Hindlimb muscle (tissue), 1 donor: ENCODE data around the gene TRMT2A. TPM values are rescaled to one million over a fixed set of nuclear protein-coding genes. Genes with fewer than 3 reads are reported as not detected.

Experiments used
- DNase-seq: peaks from one replicate; pipeline ENCODE4 v3.0.0-alpha.2; 2013
- polyA plus RNA-seq: library from polyadenylated mRNA; unstranded; fragments of 120-200 nt; gene quantifications from one replicate; pipeline ENCODE4 v1.2.1, GENCODE V29; 2013; ENCODE audit not compliant: insufficient read length

The TRMT2A gene
- polyA plus RNA-seq, 1 donor = 50.7 TPM

DNA sequence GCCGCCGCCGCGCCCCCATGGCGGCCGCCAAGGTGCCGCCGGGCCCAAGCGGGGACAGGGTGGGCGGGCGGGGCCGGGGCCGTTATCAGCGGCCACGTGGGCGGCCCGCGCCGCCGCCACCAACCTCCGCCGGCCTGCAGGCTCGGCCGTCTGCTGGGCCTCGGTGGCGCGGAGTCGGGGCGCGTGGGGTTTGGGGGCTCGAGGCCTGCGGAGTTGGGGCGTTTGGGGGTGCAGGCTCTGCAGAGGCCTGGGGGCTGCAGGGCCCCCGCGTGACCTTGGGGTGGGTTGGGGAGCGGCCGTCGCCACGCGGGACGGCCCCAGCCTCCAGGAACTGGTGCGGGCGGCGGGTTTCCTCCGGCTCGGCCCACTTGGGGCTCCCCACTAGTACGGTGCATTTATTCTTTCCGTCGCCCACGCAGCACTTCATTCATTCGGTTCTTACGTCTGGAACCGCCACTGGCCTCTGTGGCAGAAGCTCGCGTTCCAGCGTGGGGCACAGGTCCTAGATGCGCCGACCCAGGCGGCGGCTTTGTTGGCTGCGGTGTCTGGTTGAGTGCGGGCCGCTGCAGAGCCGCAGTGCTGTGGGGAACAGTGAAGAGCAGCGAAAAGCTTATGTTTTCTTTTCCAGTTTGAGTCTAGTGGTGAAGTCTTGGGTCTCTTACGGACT lies 740 bp upstream of the TRMT2A start:
- DNase-seq = no peak

DNA sequence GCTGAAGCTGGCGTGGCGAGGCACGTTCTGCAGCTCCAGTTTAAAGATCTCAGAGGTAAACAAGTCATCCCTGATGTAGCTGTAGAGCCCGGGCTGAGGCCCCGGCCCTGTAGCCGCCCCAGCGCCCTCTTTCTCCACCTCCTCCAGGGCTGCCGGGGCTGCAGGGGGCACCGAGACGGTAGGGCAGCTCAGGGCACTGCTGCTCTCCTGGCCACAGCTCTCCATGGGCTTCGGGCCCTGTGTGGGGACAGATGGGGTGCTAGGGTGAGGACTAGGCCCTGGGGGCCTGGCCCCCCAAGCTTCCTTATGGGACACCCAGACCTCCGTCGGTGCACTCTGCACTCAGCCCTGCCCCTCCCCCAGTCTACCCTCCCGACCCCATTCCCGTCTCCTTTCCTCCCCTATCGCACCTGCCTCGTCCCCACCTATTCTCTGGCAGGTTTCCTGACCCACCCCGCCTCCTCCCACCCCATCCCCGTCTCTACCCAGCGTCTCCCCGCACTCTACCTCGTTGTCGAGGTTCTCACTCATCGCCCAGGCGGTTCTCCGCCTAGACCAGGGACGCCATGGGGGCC lies 563 bp downstream of the TRMT2A start:
- no peak for DNase-seq

DNA sequence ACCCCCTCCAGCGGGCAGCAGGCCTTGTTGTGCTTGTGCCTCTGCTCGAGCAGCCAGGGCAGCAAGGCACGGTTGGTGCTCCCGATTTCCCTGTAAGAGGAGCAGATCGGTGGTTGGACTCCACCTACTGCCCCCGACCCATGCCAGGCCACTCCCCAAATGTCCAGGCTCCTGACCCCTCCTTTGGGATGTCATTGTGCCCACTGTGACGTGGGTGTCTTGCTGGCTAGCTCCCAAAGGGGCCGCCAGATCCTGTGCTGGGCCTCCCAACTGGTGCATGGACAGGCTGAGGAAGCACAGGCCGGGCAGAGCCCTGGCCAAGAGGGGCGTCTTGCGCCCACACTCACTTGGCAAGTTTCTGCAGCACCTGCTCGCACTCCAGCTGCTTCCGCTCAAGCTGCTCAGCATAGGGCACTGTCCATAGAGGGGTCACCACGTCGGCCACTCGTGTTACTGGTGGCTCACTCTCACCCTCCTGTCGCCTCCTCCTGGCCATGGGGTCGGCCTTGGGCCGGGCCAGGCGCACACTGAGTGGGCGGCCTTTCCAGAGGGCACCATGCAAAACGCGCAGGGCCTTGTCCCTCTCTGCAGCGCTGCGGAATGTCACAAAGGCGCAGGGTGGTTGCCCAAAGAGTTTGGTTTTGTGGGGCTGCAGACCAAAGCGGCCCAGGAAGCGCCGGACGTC lies 1.2 kb downstream of the TRMT2A start, which contains the start of gene RANBP1:
Gene RANBP1, plus strand, starts transcription at position 414 of the 685 bp plus-strand sequence. Its CDS starts 81 bp downstream, at position 495.
- DNase-seq = no peak

DNA sequence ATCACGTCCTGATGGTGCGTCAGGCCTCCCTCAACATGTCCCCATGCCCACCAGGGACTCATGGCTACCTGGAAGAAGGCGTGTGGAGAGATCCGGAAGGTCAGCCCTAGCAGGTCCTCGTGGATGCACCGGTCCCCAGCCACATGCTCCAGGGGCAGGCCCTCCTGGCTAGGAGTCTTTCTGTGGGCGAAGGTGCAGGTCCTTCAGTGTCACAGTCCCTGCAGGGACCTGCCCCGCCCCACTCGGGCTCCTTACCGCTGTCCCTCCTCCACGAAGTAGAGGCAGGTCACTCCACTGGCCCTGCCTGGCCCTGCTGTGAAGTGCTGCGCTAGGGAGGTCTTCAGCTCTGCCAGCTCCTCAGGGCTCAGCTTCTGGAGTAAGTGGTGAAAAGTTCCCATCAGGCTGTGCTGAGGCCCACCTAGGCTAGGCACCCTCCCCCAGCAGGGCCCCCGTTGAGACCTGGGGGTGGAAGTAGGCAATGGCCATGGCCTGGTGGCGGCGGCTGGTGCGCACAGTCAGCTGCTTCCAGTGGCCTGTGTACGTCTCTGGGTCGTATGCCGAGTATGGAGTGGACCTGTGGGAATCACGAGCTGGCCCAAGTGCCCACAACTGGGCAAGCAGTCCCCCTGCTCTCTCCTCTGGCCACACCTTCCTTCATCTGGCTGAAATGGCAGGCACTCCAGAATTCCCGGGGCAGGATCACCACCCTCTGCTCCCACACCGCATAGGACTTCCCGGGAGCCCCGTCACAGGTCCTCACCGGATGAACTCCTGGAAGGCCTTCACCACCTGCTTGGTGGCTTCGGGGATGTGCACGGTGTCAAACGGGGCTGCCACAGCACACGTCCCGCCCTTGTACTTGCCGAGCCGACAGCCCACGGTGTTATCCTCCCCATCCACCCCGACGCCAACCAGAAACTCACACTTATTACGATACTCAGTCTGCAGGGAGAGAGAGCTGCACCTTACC lies 2.2 kb downstream of the TRMT2A start:
- no peak for DNase-seq

DNA sequence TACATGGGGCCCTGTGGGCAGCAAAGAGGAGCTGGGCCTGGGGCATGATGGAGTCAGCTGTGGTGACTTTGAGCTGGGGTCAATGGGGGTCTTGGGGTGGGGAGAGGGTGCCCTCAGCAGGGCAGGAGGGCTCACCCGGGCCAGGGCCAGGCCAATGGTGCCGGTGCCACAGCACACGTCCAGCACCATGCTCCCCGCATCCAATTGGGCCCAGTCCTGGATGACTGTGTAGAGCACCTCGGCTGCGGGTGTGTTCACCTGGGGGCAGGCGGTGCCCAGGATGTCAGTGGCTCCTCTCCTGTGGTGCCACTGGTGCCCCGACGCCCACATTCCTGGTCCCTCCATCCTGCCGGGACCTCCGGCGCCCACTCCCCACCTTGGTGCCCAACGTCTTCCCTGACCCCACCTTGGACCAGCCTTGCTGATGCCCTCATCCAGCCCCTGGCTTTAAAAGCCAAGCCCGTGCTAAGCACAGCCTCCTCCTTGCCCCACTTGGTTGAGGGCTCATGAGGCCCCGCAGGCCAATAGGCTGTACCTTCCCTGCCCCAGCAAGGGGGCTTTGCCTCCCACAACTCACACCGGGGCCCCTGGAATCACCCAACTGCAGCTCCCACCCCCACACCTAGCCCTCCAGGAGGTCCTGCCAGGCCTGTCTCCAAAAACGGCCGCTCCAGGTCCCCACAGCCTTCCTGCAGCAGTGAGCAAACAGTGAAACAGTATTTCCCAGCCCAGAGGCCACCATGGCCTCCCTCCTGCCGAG lies 3.3 kb downstream of the TRMT2A start:
- no peak for DNase-seq

DNA sequence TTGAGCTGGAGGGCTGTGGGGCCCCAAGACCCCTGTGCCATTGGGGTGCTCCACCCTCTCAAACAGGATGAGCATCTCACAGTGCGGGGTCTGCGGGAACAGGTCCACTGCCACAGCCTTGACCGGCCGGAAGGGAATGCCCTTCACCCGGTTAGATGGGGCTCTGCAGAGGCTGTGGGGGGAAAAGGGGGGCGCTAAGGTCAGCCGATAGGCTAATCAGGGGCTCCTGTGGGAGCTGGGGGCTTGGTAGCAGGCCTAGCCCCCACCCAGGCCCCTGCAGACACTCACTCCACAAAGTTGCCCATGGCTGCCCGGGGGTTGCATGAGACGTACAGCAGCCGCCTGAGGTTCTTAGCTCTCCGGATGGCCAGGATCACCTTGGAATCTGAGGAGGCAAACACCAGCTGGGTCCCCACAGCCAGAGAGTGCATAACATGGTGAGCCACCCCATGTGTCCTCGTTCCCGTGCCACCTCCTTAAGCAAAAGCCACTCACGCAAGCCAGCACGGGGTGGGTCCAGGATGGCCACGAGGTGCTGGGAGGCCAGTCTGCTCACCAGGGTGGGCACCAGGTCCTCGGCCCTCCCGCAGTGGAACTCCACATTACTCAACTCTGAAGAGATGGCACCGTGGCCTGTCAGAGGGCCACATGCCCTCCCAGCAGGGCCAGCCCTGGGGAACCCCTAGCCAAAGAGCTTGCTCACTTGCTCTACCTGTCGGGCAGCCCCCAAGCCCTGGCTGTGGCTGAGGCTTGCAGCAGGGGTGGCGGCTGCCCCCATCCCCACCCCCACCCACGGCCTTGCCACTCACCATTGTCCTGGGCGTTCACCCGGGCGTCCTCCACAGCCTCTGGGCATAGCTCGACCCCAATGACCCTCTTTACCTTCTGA lies 4.2 kb downstream of the TRMT2A start:
- no peak for DNase-seq

DNA sequence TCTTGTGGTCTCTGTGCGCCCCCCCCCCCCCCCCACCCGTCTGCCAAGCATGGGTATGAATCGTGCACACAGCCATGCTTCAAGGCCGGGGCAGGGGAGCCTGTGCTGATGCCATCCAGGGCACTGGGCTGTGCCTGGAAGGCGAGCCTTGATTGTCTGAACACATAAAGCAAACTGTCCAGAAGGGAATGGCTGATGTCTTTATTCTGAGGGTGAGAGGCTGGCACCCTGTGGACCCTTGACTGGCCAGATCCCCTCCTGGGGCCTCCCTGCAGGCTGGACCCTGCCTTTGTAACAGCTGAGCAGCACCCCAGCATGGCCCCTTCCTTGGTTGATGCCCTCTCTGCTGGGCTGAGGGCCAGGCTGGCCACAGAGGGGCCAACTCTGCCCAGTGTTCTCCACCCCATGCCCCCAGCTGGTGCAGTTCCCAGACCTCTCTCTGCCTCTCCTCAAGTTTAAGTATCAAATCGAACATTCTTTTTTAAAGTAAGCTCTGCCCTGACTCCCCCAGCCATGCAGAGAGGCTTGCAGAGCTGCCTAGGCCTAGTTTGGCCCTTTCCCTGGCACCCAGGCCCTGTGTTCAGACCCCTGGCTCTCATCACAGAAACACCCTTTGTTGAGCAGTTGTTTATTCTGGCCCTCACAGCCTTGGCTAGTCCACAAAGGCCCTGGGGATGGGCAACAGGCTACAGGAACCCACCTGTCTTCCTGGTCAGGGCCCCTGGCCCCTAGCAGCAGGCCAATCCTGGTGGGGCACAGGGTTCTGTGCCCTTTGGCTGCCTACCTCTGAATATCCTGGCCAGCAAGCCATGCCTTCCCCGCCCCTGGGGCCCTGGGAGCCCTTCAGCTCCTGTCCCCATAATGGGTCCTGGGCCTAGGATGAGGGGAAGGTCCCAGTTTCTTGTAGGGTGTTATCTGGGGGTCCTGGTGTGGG lies 5.1 kb downstream of the TRMT2A start:
- DNase-seq = no peak

DNA sequence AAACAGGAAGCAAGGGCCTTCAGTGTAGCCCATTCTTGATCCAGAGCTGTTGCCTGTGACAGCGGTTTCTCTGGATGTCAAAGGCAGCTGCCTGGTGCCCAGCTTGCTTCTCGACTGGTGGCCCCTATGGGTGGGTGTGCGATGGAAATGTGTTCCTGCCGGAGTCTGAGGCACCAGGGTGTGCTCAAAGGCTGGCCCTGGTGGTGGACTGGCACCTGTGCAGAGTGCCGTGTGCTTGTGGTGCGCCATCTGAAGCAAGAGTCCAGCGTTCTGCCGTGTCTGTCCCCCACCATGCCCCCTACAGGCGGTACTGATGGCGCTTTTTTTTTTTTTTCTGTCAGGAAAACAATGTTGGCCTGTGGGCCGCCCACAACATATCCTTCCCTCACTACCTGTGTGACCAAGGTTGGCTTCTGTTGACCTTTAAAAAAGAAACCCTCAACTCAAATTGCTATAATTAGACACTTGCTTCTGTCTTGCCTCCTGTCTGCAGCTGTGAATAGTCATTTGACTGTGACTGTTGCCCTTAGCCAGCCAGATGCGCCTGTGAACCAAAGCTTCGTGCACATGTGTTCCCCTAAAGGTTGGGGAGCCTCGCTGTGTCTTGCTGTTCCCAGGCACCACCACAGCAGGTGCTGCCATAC lies 5.9 kb downstream of the TRMT2A start:
- DNase-seq = no peak

DNA sequence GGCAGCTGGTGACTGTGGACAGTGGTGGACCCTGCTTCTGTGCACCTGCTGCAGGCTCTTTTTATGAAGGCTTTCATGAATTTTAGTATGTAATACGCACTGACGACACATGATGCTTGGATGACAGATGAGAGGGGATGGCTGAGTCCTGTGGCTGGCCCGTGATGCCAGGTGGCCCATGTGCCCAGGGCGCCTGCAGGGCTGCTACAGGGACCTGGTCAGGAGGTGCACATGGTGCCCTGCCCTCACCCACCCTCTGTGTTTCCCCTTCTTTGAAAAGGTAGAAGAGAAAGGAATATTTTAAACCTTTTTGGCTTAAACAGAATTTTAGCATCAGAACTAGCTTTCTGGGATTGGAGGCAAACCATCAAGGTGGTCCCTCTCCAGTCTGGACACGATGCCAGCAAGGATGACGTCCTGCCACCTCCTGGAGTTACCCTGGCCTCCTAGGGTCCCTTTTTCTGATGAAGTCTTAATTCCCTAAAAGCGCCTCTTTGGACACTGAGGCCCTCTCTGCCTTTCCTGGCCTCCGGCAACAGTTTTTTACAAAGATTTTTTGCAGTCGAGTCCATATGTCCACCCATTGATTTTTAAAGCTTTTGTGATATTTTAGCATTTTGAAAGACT lies 6.6 kb downstream of the TRMT2A start:
- DNase-seq = no peak

DNA sequence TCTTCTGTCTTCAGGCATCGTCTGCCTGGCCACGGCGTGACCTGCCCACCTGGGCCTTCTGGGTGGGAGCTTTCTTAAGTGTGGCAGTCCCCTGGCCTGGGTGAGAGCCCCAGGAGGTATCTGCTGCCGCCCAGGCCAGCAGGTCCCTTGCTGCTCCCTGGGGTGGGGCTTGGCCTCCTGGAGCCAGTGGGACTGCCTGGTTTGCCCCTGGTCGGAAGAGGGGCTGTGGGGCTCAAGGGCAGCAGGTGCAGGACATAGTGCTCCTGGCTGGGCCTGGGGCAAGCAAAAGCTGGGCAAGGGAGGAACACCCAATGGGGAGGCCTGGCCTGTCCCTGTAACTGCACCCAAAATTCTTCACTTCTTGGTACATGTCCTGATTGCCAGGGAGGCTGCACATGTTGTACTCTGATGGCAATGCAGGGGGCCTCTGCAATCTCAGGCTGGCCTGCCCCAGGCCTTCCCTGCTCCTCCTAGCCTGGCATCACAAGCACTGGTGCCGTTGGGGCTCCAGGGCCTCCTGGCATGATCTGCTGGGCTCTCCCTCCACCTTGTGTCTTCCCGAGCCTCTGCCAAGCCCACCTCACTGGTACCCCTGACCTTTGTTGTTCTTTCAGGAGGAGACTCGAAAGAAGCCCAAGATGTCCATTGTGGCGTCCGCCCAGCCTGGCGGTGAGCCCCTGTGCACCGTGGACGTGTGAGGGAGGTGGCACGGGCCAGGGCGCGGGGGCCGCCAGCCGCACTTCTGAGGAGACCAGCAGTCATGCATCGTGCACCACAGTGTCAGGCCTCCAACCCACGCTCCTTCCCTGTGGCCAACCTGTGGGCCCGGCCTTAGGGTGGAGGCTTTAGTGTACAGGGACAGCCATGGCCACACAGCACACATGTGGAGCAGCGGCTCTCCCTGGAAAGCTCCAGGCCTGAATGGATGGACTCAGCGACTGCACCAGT lies 7.3 kb downstream of the TRMT2A start:
- DNase-seq = no peak

DNA sequence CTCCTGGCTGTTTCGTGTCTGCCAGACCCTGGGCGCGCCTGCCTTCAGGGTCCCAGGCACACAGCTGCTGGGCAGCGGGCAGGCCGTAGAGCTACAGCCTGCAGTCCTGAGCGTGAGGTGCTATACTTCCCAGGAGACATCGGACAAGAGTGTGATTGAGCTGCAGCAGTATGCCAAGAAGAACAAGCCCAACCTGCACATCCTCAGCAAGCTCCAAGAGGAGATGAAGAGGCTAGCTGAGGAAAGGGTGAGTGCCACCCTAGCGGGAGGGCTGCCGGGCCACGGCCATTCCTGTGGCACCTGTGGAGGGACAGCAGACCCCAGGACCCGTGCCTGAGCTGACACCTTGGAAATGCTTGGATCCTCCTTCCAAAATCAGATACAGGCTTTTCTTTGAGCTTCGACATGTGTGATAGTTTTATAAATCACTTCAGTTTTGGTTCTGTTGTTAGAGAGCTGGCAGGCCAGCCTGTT lies 8.2 kb downstream of the TRMT2A start:
- no peak for DNase-seq

DNA sequence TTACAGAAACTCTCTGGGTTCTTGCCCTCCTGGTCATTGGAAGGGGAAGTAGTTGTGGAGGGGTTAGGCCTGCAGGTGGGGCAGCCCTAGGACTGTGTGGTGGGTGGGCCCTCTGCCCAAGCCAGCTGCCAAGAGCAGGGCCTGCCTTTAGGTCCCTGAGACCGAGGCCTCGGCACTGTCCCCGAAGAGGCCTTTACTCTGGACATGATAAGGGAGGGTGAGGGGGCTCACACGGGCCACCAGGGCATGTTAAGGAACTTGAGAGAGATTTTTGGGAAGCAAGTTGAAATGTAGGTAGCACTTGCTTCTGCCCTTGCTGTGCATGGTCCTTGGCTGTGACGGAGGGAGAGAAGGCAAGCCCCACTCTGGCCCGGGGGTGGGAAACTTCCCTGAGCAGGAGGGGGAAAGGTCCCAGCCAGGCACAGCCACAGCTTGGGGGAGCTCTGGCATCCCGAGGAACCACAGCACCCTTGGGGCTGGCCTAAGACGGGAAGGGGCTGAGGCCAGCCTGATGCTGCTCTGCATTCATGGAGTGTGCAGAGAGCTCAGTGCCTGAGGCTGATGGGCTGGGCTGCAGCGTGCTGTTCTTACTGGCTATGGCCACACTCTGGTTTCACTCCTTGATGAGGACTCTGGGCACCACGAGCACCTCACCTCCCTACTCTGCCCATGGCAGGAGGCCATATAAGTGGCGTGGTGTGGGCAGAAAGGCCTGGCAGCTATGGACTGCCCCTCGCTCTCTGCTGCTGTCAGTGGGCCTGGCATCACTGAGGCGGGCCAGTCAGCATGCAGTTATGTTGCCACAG lies 8.9 kb downstream of the TRMT2A start:
- DNase-seq = no peak

DNA sequence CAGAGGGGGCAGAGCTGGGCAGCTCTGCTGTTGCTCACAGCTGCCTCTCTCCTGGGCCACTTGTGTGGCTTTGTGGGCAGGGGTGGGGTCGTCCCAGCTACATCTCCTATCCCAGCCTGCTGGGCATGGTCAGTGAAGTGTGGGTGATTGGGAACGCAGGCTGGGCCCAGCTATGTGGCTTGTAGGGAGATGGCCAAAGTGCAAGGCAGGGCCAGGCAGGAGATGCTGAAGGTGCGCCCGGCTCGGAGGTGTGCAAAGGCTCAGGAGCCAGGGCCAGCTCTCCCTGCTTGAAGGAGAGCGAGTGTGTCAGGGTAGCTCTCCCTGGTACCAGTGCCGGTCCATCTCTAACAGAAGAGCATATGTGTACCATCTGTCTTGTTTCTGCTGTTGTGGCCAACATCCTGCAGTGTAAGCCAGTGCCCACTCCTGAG lies 9.5 kb downstream of the TRMT2A start:
- DNase-seq = no peak

DNA sequence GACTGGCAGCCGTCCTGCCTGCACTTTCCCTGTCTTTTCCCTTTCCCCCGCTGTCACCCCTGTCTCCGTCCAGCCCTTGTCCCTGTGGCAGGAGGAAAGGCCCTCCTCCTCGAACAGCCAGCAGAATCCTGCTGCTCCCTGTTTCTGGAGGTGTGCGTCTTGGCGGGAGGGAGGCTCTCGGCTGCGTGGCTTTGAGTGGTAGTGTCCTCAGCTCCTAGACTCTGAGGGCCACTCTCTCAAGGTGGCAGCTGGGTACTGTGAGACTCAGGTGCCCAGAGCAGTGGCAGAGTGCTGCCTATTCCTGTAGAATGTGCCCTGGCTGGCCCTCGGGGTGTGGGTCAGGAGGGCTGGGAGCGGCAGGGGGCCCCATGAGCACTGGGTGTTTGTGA lies 10.2 kb downstream of the TRMT2A start:
- DNase-seq = no peak

DNA sequence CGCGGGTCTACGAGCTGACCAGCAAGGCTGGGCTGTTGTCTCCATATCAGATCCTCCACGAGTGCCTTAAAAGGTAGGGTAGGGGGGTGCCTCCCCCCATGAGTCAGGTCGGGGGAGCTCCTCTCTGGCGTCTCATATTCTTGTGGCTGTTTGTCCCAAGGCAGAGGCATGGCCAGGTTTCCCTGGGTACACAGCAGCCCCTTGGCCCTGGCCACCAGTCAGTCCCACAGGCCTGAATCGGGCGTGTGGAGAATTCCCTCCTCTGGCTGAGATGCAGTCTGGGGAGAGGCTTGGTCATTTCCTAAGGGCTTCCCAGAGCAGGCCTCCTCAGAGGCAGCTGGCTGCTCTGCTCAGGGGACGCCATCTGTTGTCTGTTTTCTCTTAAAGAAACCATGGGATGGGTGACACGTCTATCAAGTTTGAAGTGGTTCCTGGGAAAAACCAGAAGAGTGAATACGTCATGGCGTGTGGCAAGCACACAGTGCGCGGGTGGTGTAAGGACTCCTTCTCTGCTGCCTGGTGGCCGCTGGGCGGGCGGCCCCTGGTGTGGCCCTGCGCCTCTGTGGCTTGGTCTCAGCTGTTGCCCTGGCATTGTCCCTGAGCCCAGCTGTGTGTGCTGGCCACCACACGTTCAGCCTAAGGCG lies 10.7 kb downstream of the TRMT2A start:
- no peak for DNase-seq
